A673 (cell line): ENCODE results near the gene DDI2. TPM values are rescaled to one million over a fixed set of nuclear protein-coding genes. Genes with fewer than 3 reads are reported as not detected.

Source experiments
- BruUV-seq: library from RNA; stranded (reverse); fragments of 400-500 nt; replicated peaks from 2 replicates; lab custom pipeline; 2021; lab: Mats Ljungman, UMichigan
- CTCF ChIA-PET: fragments of 300-600 bp; sonication (Branson Sonifier 250); formaldehyde crosslinking; loops from one replicate; lab custom pipeline; 2022; ENCODE audit warnings: antibody characterized with exemption; lab: Charles Lee
- POLR2A ChIA-PET: fragments of 300-600 bp; sonication (Branson Sonifier 250); formaldehyde crosslinking; loops from one replicate; lab custom pipeline; 2022; ENCODE audit warnings: antibody characterized with exemption; ENCODE audit not compliant: low non-redundant PET; lab: Charles Lee
- DNase-seq: peaks from one replicate; pipeline ENCODE4 v3.0.0-alpha.2; 2015; ENCODE audit warnings: low spot score
- H3K27ac ChIP-seq: fragments of 200-600 bp; sonication (generic); 2 replicates; pipeline ENCODE4 v1.5.1; 2016; ENCODE audit warnings: mixed run types, low read depth, mild to moderate bottlenecking, mixed read lengths, antibody characterized with exemption, low read length; ENCODE audit not compliant: poor library complexity, severe bottlenecking
- H3K27me3 ChIP-seq: fragments of 200-600 bp; sonication (generic); replicated peaks from 2 replicates; pipeline ENCODE4 v1.6.1; 2017; ENCODE audit warnings: mixed run types, low read depth, mild to moderate bottlenecking, mixed read lengths, antibody characterized with exemption, low read length; ENCODE audit not compliant: insufficient read depth, poor library complexity
- H3K36me3 ChIP-seq: fragments of 200-600 bp; sonication (generic); 2 replicates; pipeline ENCODE4 v1.6.1; 2016; ENCODE audit warnings: mixed run types, mild to moderate bottlenecking, mixed read lengths, antibody characterized with exemption, low read length; ENCODE audit not compliant: insufficient read depth, poor library complexity, severe bottlenecking
- H3K4me1 ChIP-seq: fragments of 200-600 bp; sonication (generic); 2 replicates; pipeline ENCODE4 v1.6.1; 2017; ENCODE audit warnings: mixed run types, mild to moderate bottlenecking, mixed read lengths, antibody characterized with exemption, low read length; ENCODE audit not compliant: insufficient read depth, poor library complexity, severe bottlenecking
- H3K4me3 ChIP-seq: fragments of 200-600 bp; sonication (generic); 2 replicates; pipeline ENCODE4 v1.5.1; 2016; ENCODE audit warnings: low read depth, mixed run types, mild to moderate bottlenecking, mixed read lengths, low read length; ENCODE audit not compliant: poor library complexity, severe bottlenecking
- H3K9me3 ChIP-seq: fragments of 200-600 bp; sonication (generic); 2 replicates; pipeline ENCODE4 v1.6.1; 2016; ENCODE audit warnings: mixed run types, low read depth, mild to moderate bottlenecking, mixed read lengths, antibody characterized with exemption, low read length; ENCODE audit not compliant: poor library complexity, severe bottlenecking
- CTCF ChIP-seq: fragments of 300-800, 200-600 bp; sonication (generic); conservative IDR thresholded peaks from 2 replicates; pipeline ENCODE4 v1.5.1; 2017; ENCODE audit warnings: low read depth, mild to moderate bottlenecking, antibody characterized with exemption, low read length, moderate library complexity, mixed read lengths
- EZH2 ChIP-seq: fragments of 200-600 bp; sonication (generic); IDR thresholded peaks from 2 replicates; pipeline ENCODE4 v1.6.1; 2017; ENCODE audit warnings: borderline replicate concordance, low read depth, mild to moderate bottlenecking, mixed read lengths, antibody characterized with exemption, low read length; ENCODE audit not compliant: poor library complexity, severe bottlenecking
- intact Hi-C: fragments of 100-400 bp; cut with micrococcal nuclease; formaldehyde crosslinking; loops from one replicate; pipeline ENCODE4 v1.10.0; 2022; ENCODE audit not compliant: unreplicated experiment
- total RNA-seq: library from RNA; stranded (reverse); gene quantifications from 2 replicates; pipeline ENCODE4 v1.2.3, GENCODE V29; 2021

The DDI2 gene
- total RNA-seq, 1 experiment from 2014 or later, result 41.3 TPM

- Histone ChIP-seq H3K4me3 (no peak overlapping the region), H3K4me1 (no peaks in the 10 kb centered on the region), H3K27me3 (no peaks in the 10 kb centered on the region), H3K9me3 (no peaks in the 10 kb centered on the region), H3K27ac (no peak overlapping the region), H3K36me3 (no peaks in the 10 kb centered on the region)
- intact Hi-C loops, result no loop called here
- no peak for DNase-seq
- CTCF ChIA-PET, result no interaction called here
- TF ChIP-seq CTCF (no peak), EZH2 (no peak)
- no TSS peak for BruUV-seq
- POLR2A ChIA-PET, result no interaction called here
Observed at GRCh38 chr1:15579683-15580047, 37.6 kb upstream of the DDI2 start.

- intact Hi-C loops, result no loop called here
- no peak for DNase-seq
- no peak overlapping the region for H3K4me3 ChIP-seq
- H3K36me3 ChIP-seq, result no peaks in the 10 kb centered on the region
- no peak overlapping the region for H3K27ac ChIP-seq
- CTCF ChIA-PET, result no interaction called here
- POLR2A ChIA-PET, result no interaction called here
- H3K27me3 ChIP-seq, result no peaks in the 10 kb centered on the region
- no peaks in the 10 kb centered on the region for H3K4me1 ChIP-seq
- no TSS peak for BruUV-seq
- H3K9me3 ChIP-seq, result no peaks in the 10 kb centered on the region
- no peak for TF ChIP-seq CTCF
- no peak for TF ChIP-seq EZH2
Observed at GRCh38 chr1:15583016-15583706, 34.1 kb upstream of the DDI2 start.

- TF ChIP-seq EZH2 (no peak), CTCF (no peak)
- no peaks in the 10 kb centered on the region for H3K36me3 ChIP-seq
- CTCF ChIA-PET, result no interaction called here
- DNase-seq, result peak; percentile 29
- H3K27ac ChIP-seq, result no peak within 1 kb of the TSS
- peak within 1 kb of the TSS; percentile 40 for H3K4me3 ChIP-seq
- POLR2A ChIA-PET, result no interaction called here
- H3K9me3 ChIP-seq, result no peaks in the 10 kb centered on the region
- no TSS peak for BruUV-seq
- H3K4me1 ChIP-seq, result no peaks in the 10 kb centered on the region
- no peaks in the 10 kb centered on the region for H3K27me3 ChIP-seq
- intact Hi-C loops, result no loop called here
Observed at GRCh38 chr1:15584489-15585363, 32.5 kb upstream of the DDI2 start, which contains the start of gene AGMAT. Gene AGMAT, minus strand, starts transcription at chr1:15585051. Its CDS starts 84 bp downstream, at chr1:15584967.
